ENCODE data around the gene IQCH.

DNA sequence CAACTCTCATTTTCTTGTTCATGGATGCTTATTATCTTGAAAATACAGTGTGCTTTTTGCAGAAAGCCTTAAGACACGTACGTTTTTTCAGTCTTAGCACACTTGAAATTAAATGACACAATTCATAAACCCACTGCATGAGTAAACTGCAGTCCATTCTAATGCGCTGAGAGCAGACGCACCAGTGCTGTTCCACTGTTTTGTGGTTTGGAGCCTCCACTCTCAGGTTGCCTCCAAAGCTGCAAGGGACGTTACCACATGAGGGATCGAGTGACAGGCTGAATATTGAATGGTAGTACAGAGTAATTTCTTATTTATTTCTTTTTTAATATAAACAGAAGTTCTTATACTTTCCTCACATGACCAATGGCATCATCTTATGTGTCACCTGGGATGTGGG, 12.3 kb downstream of the IQCH start:
- TF ChIP-seq, protein P1, sequence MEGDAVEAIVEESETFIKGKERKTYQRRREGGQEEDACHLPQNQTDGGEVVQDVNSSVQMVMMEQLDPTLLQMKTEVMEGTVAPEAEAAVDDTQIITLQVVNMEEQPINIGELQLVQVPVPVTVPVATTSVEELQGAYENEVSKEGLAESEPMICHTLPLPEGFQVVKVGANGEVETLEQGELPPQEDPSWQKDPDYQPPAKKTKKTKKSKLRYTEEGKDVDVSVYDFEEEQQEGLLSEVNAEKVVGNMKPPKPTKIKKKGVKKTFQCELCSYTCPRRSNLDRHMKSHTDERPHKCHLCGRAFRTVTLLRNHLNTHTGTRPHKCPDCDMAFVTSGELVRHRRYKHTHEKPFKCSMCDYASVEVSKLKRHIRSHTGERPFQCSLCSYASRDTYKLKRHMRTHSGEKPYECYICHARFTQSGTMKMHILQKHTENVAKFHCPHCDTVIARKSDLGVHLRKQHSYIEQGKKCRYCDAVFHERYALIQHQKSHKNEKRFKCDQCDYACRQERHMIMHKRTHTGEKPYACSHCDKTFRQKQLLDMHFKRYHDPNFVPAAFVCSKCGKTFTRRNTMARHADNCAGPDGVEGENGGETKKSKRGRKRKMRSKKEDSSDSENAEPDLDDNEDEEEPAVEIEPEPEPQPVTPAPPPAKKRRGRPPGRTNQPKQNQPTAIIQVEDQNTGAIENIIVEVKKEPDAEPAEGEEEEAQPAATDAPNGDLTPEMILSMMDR (optimal IDR thresholded peaks at IDR 0.05 in 1 of 3, IDR thresholded peaks at IDR 0.05 in 1 of 3, conservative IDR thresholded peaks at IDR 0.05 in 1 of 3; ENCODE audit: extremely low read depth in 1 of 3, insufficient read depth in 2 of 3, low read length in 3 of 3): no peak
- no peak for TF ChIP-seq EZH2 (IDR thresholded peaks at IDR 0.05; ENCODE audit: low read length)
